PC-3 (cell line): ENCODE results near the gene FLII. TPM values are rescaled to one million over a fixed set of nuclear protein-coding genes. Genes with fewer than 3 reads are reported as not detected.

ENCODE experiments used
- ATAC-seq: fragments of 200-7000 bp; cut with Tn5 transposase; 2 replicates; pipeline ENCODE4 v1.9.1; 2020; ENCODE audit warnings: mild to moderate bottlenecking, moderate library complexity
- BruUV-seq: library from RNA; stranded (reverse); fragments of 400-500 nt; replicated peaks from 2 replicates; lab custom pipeline; 2021; lab: Mats Ljungman, UMichigan
- CTCF ChIA-PET: fragments of 300-600 bp; sonication (Branson Sonifier 250); formaldehyde crosslinking; loops from one replicate; lab custom pipeline; 2022; ENCODE audit warnings: antibody characterized with exemption; lab: Charles Lee
- POLR2A ChIA-PET: fragments of 300-600 bp; sonication (Branson Sonifier 250); formaldehyde crosslinking; loops from one replicate; lab custom pipeline; 2022; ENCODE audit warnings: antibody characterized with exemption; ENCODE audit not compliant: unreplicated experiment; lab: Charles Lee
- DNase-seq: peaks from one replicate; pipeline ENCODE4 v3.0.0-alpha.2; 2015
- H2AFZ ChIP-seq: fragments of 300-600 bp; sonication (generic); 2 replicates; pipeline ENCODE4 v1.6.0; 2016; ENCODE audit warnings: antibody characterized with exemption, low read length
- H3F3A ChIP-seq: fragments of 300-600 bp; sonication (generic); one replicate; pipeline ENCODE4 v1.6.0; 2017; ENCODE audit warnings: antibody characterized with exemption, low read length, control low read depth, mild to moderate bottlenecking; ENCODE audit not compliant: unreplicated experiment
- H3K27ac ChIP-seq: fragments of 300-600 bp; sonication (generic); 2 replicates; pipeline ENCODE4 v1.5.1; 2016; ENCODE audit warnings: mild to moderate bottlenecking, low read length
- H3K27me3 ChIP-seq: fragments of 300-600 bp; sonication (generic); 2 replicates; pipeline ENCODE4 v1.6.1; 2016; ENCODE audit warnings: low read length, mixed read lengths
- H3K36me3 ChIP-seq: fragments of 300-600 bp; sonication (generic); 2 replicates; pipeline ENCODE4 v1.6.1; 2016; ENCODE audit warnings: low read depth, mixed run types, low read length, mixed read lengths
- H3K4me1 ChIP-seq: fragments of 300-600 bp; sonication (generic); 2 replicates; pipeline ENCODE4 v1.5.1; 2016; ENCODE audit warnings: low read length; ENCODE audit not compliant: insufficient read depth
- H3K4me2 ChIP-seq: fragments of 300-600 bp; sonication (generic); 2 replicates; pipeline ENCODE4 v1.6.0; 2016; ENCODE audit warnings: low read length
- H3K4me3 ChIP-seq: fragments of 300-600 bp; sonication (generic); 2 replicates; pipeline ENCODE4 v1.5.1; 2016; ENCODE audit warnings: mild to moderate bottlenecking, low read length, mixed read lengths
- H3K79me2 ChIP-seq: fragments of 300-600 bp; sonication (generic); 2 replicates; pipeline ENCODE4 v1.6.1; 2017; ENCODE audit warnings: low read length, mixed read lengths
- H3K9ac ChIP-seq: fragments of 300-600 bp; sonication (generic); 2 replicates; pipeline ENCODE4 v1.6.0; 2016; ENCODE audit warnings: mild to moderate bottlenecking, low read length
- H3K9me2 ChIP-seq: fragments of 300-600 bp; sonication (generic); replicated peaks from 2 replicates; pipeline ENCODE4 v1.6.1; 2016; ENCODE audit warnings: mixed run types, low read length, mixed read lengths
- H3K9me3 ChIP-seq: fragments of 300-600 bp; sonication (generic); 2 replicates; pipeline ENCODE4 v1.6.1; 2016; ENCODE audit warnings: low read length, mixed read lengths
- H4K20me1 ChIP-seq: fragments of 300-600 bp; sonication (generic); 2 replicates; pipeline ENCODE4 v1.6.1; 2016; ENCODE audit warnings: low read length, mixed read lengths
- CTCF ChIP-seq: fragments of 300-600 bp; sonication (generic); conservative IDR thresholded peaks from 2 replicates; pipeline ENCODE4 v1.5.1; 2017; ENCODE audit warnings: antibody characterized with exemption, low read depth, mild to moderate bottlenecking, low read length
- EZH2 ChIP-seq: fragments of 300-600 bp; sonication (generic); IDR thresholded peaks from one replicate; pipeline ENCODE4 v1.6.1; 2017; ENCODE audit warnings: antibody characterized with exemption, mild to moderate bottlenecking, low read length; ENCODE audit not compliant: unreplicated experiment
- EZH2phosphoT487 ChIP-seq: fragments of 300-600 bp; sonication (generic); IDR thresholded peaks from 2 replicates; pipeline ENCODE4 v1.6.1; 2018; ENCODE audit warnings: mild to moderate bottlenecking, antibody characterized with exemption, low read length, borderline replicate concordance
- intact Hi-C: fragments of 100-400 bp; cut with micrococcal nuclease; formaldehyde crosslinking; loops from 2 replicates; pipeline ENCODE4 v1.9.0; 2023
- total RNA-seq: library from RNA; depleted of rRNA; stranded (reverse); fragments of >200 nt; gene quantifications from 2 replicates; pipeline ENCODE4 v1.2.3, GENCODE V29; 2014

FLII gene
- total RNA-seq, 1 experiment from 2014 or later, result 537 TPM

DNA sequence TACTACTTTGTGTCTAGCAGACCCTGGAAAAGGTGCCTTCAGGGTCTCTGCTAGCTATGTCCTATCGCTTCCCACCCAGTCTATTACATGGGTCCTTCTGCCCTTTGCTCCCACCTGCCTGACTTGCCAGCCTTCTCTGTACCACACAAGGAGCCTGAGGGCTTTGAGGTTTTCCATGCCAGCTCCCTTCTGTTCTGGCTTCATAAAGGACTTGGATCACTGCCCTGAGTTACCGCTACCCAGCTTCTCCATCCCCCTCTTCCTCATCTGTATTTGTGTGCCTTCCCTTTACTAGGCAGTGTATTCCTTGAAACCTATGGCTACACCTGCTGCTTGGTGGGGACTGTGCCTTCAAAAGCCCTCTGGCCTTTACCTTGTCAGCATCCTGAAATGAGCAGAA is 52.7 kb downstream of the FLII start:
- DNase-seq, result no peak
- ChIA-PET POLR2A (no interaction called here), CTCF (no interaction called here)
- Histone ChIP-seq H3K9me3 (no peaks in the 10 kb centered on the region), H3K27ac (no peak overlapping the region), H3K36me3 (peaks cover 60% of the 10 kb centered on the region), H4K20me1 (peaks cover 14% of the 10 kb centered on the region), H3K4me2 (no peak overlapping the region), H3K9ac (no peak overlapping the region), H3F3A (no peaks in the 10 kb centered on the region), H3K9me2 (no peaks in the 10 kb centered on the region), H3K4me3 (no peak overlapping the region), H2AFZ (no peak overlapping the region), H3K27me3 (no peaks in the 10 kb centered on the region), H3K4me1 (no peaks in the 10 kb centered on the region), H3K79me2 (peaks cover 40% of the 10 kb centered on the region)
- BruUV-seq, result no TSS peak
- no peak for ATAC-seq
- TF ChIP-seq EZH2 (no peak), CTCF (no peak), EZH2phosphoT487 (no peak)
- intact Hi-C loops, result no loop called here

- CTCF ChIA-PET, result no interaction called here
- ATAC-seq, result no peak
Measured at GRCh38 chr17:18203308-18203707, 55.2 kb downstream of the FLII start.

GRCh38 chr17:18201108-18201507 is 57.4 kb downstream of the FLII start:
- no peak for ATAC-seq
- CTCF ChIA-PET, result no interaction called here
- Histone ChIP-seq H2AFZ (no peak overlapping the region), H3K4me2 (no peak overlapping the region), H3K79me2 (peaks cover 87% of the 10 kb centered on the region), H3K4me3 (no peak overlapping the region), H3K27me3 (no peaks in the 10 kb centered on the region), H3K36me3 (peaks cover 53% of the 10 kb centered on the region), H3K4me1 (no peaks in the 10 kb centered on the region), H3K9me2 (no peaks in the 10 kb centered on the region), H4K20me1 (peaks cover 27% of the 10 kb centered on the region), H3F3A (no peaks in the 10 kb centered on the region), H3K9me3 (no peaks in the 10 kb centered on the region), H3K9ac (no peak overlapping the region), H3K27ac (no peak overlapping the region)
- TF ChIP-seq EZH2phosphoT487 (no peak), EZH2 (no peak)
- no peak for DNase-seq
- BruUV-seq, result no TSS peak
- POLR2A ChIA-PET, result no interaction called here
- intact Hi-C loops, result no loop called here

More at GRCh38 chr17:18203308-18203707, 55.2 kb downstream of the FLII start:
- H3K27me3 ChIP-seq, result no peaks in the 10 kb centered on the region
- POLR2A ChIA-PET, result no interaction called here
- no peaks in the 10 kb centered on the region for H3K9me3 ChIP-seq
- peaks cover 17% of the 10 kb centered on the region for H4K20me1 ChIP-seq
- intact Hi-C loops, result no loop called here
- no peak overlapping the region for H3K4me3 ChIP-seq
- no peak overlapping the region for H2AFZ ChIP-seq
- no peak overlapping the region for H3K4me2 ChIP-seq
- peaks cover 50% of the 10 kb centered on the region for H3K36me3 ChIP-seq
- no peaks in the 10 kb centered on the region for H3K9me2 ChIP-seq
- H3K9ac ChIP-seq, result no peak overlapping the region
- H3F3A ChIP-seq, result no peaks in the 10 kb centered on the region
- no peaks in the 10 kb centered on the region for H3K4me1 ChIP-seq
- H3K79me2 ChIP-seq, result peaks cover 65% of the 10 kb centered on the region
- no TSS peak for BruUV-seq
- no peak overlapping the region for H3K27ac ChIP-seq
- no peak for DNase-seq
- no peak for TF ChIP-seq EZH2phosphoT487
- TF ChIP-seq CTCF, result no peak
- TF ChIP-seq EZH2, result no peak
